Activated CD8-positive, alpha-beta T cell treated with anti-CD3 and anti-CD28 coated beads, Interleukin-2, amount 10 ng/mL, durations not matched to agents 7 days and 5 days (primary cell): Measurements from ENCODE around the gene LHFPL2. TPM values are rescaled to one million over a fixed set of nuclear protein-coding genes. Genes with fewer than 3 reads are reported as not detected.

Experiments used
- ATAC-seq: fragments of 150-1000 bp; cut with Tn5 transposase; one replicate; pipeline ENCODE4 v1.10.0; 2021; ENCODE audit warnings: moderate library complexity
- CTCF ChIA-PET: fragments of 350-600 bp; sonication (Branson Sonifier 250); formaldehyde crosslinking; loops from one replicate; lab custom pipeline; 2021; ENCODE audit warnings: antibody characterized with exemption; lab: Charles Lee
- POLR2A ChIA-PET: fragments of 350-600 bp; sonication (Branson Sonifier 250); formaldehyde crosslinking; loops from one replicate; lab custom pipeline; 2021; ENCODE audit warnings: antibody characterized with exemption; lab: Charles Lee
- DNase-seq: peaks from one replicate; pipeline ENCODE4 v3.0.0-alpha.2; 2020
- H3K27ac Mint-ChIP-seq: one replicate; pipeline ENCODE4 v1.8.0; 2021; ENCODE audit warnings: mild to moderate bottlenecking, mixed read lengths
- H3K27me3 Mint-ChIP-seq: one replicate; pipeline ENCODE4 v1.8.0; 2021; ENCODE audit warnings: low read depth, mixed read lengths
- H3K36me3 Mint-ChIP-seq: one replicate; pipeline ENCODE4 v1.8.0; 2021; ENCODE audit warnings: low read depth, mixed read lengths
- H3K4me1 Mint-ChIP-seq: one replicate; pipeline ENCODE4 v1.8.0; 2021; ENCODE audit warnings: low read depth, mixed read lengths
- H3K4me3 Mint-ChIP-seq: one replicate; pipeline ENCODE4 v1.8.0; 2021; ENCODE audit warnings: mild to moderate bottlenecking, mixed read lengths
- H3K9me3 Mint-ChIP-seq: one replicate; pipeline ENCODE4 v1.8.0; 2022; ENCODE audit warnings: mixed read lengths; ENCODE audit not compliant: insufficient read depth
- total RNA-seq, 2 experiments: library from RNA; stranded (reverse); gene quantifications; one replicate each; pipeline ENCODE4 v1.2.3, GENCODE V29; 2021

Gene LHFPL2
- total RNA-seq, 2 experiments from 2014 or later, result 0.34 TPM; not detected in 1

- ChIA-PET CTCF (no interaction called here), POLR2A (no interaction called here)
- Mint-ChIP-seq H3K9me3 (no peaks in the 10 kb centered on the region), H3K36me3 (no peaks in the 10 kb centered on the region), H3K4me1 (peaks cover 5% of the 10 kb centered on the region), H3K27ac (no peak overlapping the region), H3K4me3 (no peak overlapping the region), H3K27me3 (peaks cover 13% of the 10 kb centered on the region)
- ATAC-seq (no peak), DNase-seq (no peak)
These were observed 58.6 kb downstream of the LHFPL2 start for GRCh38 chr5:78589923-78590322.

GRCh38 chr5:78588507-78588906, 60.1 kb downstream of the LHFPL2 start:
- ATAC-seq (no peak), DNase-seq (no peak)
- ChIA-PET POLR2A (no interaction called here), CTCF (no interaction called here)
- Mint-ChIP-seq H3K4me3 (no peak overlapping the region), H3K9me3 (no peaks in the 10 kb centered on the region), H3K27me3 (peaks cover 9% of the 10 kb centered on the region), H3K4me1 (peaks cover 5% of the 10 kb centered on the region), H3K27ac (no peak overlapping the region), H3K36me3 (no peaks in the 10 kb centered on the region)

- H3K27ac Mint-ChIP-seq, result no peak overlapping the region
- no peak overlapping the region for H3K4me3 Mint-ChIP-seq
- DNase-seq, result no peak
- H3K27me3 Mint-ChIP-seq, result peaks cover 9% of the 10 kb centered on the region
- ChIA-PET POLR2A (no interaction called here), CTCF (no interaction called here)
- ATAC-seq, result no peak
- peaks cover 5% of the 10 kb centered on the region for H3K4me1 Mint-ChIP-seq
- H3K9me3 Mint-ChIP-seq, result no peaks in the 10 kb centered on the region
- H3K36me3 Mint-ChIP-seq, result no peaks in the 10 kb centered on the region
These were observed 60.7 kb downstream of the LHFPL2 start for GRCh38 chr5:78587775-78588291.

GRCh38 chr5:78587081-78587774, 61.3 kb downstream of the LHFPL2 start:
- ChIA-PET CTCF (no interaction called here), POLR2A (no interaction called here)
- no peak overlapping the region for H3K4me3 Mint-ChIP-seq
- peaks cover 5% of the 10 kb centered on the region for H3K4me1 Mint-ChIP-seq
- peaks cover 6% of the 10 kb centered on the region for H3K27me3 Mint-ChIP-seq
- no peaks in the 10 kb centered on the region for H3K36me3 Mint-ChIP-seq
- DNase-seq, result no peak
- H3K27ac Mint-ChIP-seq, result no peak overlapping the region
- no peaks in the 10 kb centered on the region for H3K9me3 Mint-ChIP-seq
- ATAC-seq, result no peak

GRCh38 chr5:78586251-78586650, 62.3 kb downstream of the LHFPL2 start:
- POLR2A ChIA-PET, result no interaction called here
- no peaks in the 10 kb centered on the region for H3K9me3 Mint-ChIP-seq
- no peaks in the 10 kb centered on the region for H3K36me3 Mint-ChIP-seq
- no peaks in the 10 kb centered on the region for H3K27me3 Mint-ChIP-seq
- H3K27ac Mint-ChIP-seq, result no peak overlapping the region
- H3K4me3 Mint-ChIP-seq, result no peak overlapping the region
- no peak for DNase-seq
- CTCF ChIA-PET, result no interaction called here
- ATAC-seq, result no peak
- H3K4me1 Mint-ChIP-seq, result peaks cover 5% of the 10 kb centered on the region

GRCh38 chr5:78578015-78578414, 70.6 kb downstream of the LHFPL2 start:
- POLR2A ChIA-PET, result no interaction called here
- CTCF ChIA-PET, result no interaction called here
- no peaks in the 10 kb centered on the region for H3K9me3 Mint-ChIP-seq
- ATAC-seq (no peak), DNase-seq (no peak)
- H3K4me3 Mint-ChIP-seq, result no peak overlapping the region
- no peaks in the 10 kb centered on the region for H3K36me3 Mint-ChIP-seq
- no peak overlapping the region for H3K27ac Mint-ChIP-seq
- H3K27me3 Mint-ChIP-seq, result peaks cover 7% of the 10 kb centered on the region
- H3K4me1 Mint-ChIP-seq, result peaks cover under 1% of the 10 kb centered on the region

GRCh38 chr5:78577071-78577807, 71.3 kb downstream of the LHFPL2 start:
- ATAC-seq (no peak), DNase-seq (no peak)
- POLR2A ChIA-PET, result no interaction called here
- no peaks in the 10 kb centered on the region for H3K9me3 Mint-ChIP-seq
- peaks cover 3% of the 10 kb centered on the region for H3K4me1 Mint-ChIP-seq
- CTCF ChIA-PET, result interaction anchor here (0.7 kb wide), 1 partner anchor 556 kb away, joined by 3 read pairs; no protein-coding TSS in a partner anchor
- no peak overlapping the region for H3K27ac Mint-ChIP-seq
- no peak overlapping the region for H3K4me3 Mint-ChIP-seq
- H3K36me3 Mint-ChIP-seq, result no peaks in the 10 kb centered on the region
- H3K27me3 Mint-ChIP-seq, result peaks cover 7% of the 10 kb centered on the region

GRCh38 chr5:78576376-78576775, 72.2 kb downstream of the LHFPL2 start:
- H3K4me3 Mint-ChIP-seq, result no peak overlapping the region
- no peak for ATAC-seq
- H3K27me3 Mint-ChIP-seq, result peaks cover 8% of the 10 kb centered on the region
- H3K27ac Mint-ChIP-seq, result no peak overlapping the region
- H3K4me1 Mint-ChIP-seq, result peaks cover 3% of the 10 kb centered on the region
- no peak for DNase-seq
- POLR2A ChIA-PET, result no interaction called here
- CTCF ChIA-PET, result no interaction called here
- H3K36me3 Mint-ChIP-seq, result no peaks in the 10 kb centered on the region
- no peaks in the 10 kb centered on the region for H3K9me3 Mint-ChIP-seq

GRCh38 chr5:78574731-78575161, 73.8 kb downstream of the LHFPL2 start:
- Mint-ChIP-seq H3K9me3 (no peaks in the 10 kb centered on the region), H3K27ac (no peak overlapping the region), H3K27me3 (peaks cover 8% of the 10 kb centered on the region), H3K4me1 (peaks cover 3% of the 10 kb centered on the region), H3K36me3 (no peaks in the 10 kb centered on the region), H3K4me3 (no peak overlapping the region)
- DNase-seq, result no peak
- CTCF ChIA-PET, result no interaction called here
- POLR2A ChIA-PET, result no interaction called here
- no peak for ATAC-seq

- Mint-ChIP-seq H3K9me3 (no peaks in the 10 kb centered on the region), H3K4me1 (peaks cover 3% of the 10 kb centered on the region), H3K36me3 (no peaks in the 10 kb centered on the region), H3K4me3 (no peak overlapping the region), H3K27ac (no peak overlapping the region), H3K27me3 (peaks cover 8% of the 10 kb centered on the region)
- DNase-seq (no peak), ATAC-seq (no peak)
- ChIA-PET CTCF (no interaction called here), POLR2A (no interaction called here)
These were observed 74.4 kb downstream of the LHFPL2 start for GRCh38 chr5:78574131-78574673.

GRCh38 chr5:78573318-78573717, 75.3 kb downstream of the LHFPL2 start:
- peaks cover 5% of the 10 kb centered on the region for H3K27me3 Mint-ChIP-seq
- H3K9me3 Mint-ChIP-seq, result no peaks in the 10 kb centered on the region
- H3K27ac Mint-ChIP-seq, result no peak overlapping the region
- peaks cover 3% of the 10 kb centered on the region for H3K4me1 Mint-ChIP-seq
- ATAC-seq, result no peak
- no peak for DNase-seq
- H3K4me3 Mint-ChIP-seq, result no peak overlapping the region
- H3K36me3 Mint-ChIP-seq, result no peaks in the 10 kb centered on the region
- ChIA-PET CTCF (no interaction called here), POLR2A (no interaction called here)

- Mint-ChIP-seq H3K36me3 (no peaks in the 10 kb centered on the region), H3K9me3 (no peaks in the 10 kb centered on the region), H3K4me1 (peaks cover 3% of the 10 kb centered on the region), H3K4me3 (no peak overlapping the region), H3K27me3 (peaks cover 11% of the 10 kb centered on the region), H3K27ac (no peak overlapping the region)
- DNase-seq, result no peak
- no peak for ATAC-seq
- ChIA-PET CTCF (no interaction called here), POLR2A (no interaction called here)
These were observed 77.9 kb downstream of the LHFPL2 start for GRCh38 chr5:78570646-78571045.
